DOHH2 (cell line): ENCODE data around the gene LILRA6.
A peak's percentile ranks its signal among the peaks of the same experiment; 100 is the strongest.

ENCODE experiments used
- EZH2phosphoT487 ChIP-seq: fragments of 200-600 bp; sonication (generic); IDR thresholded peaks from 2 replicates; pipeline ENCODE4 v1.6.1; 2017; ENCODE audit warnings: borderline replicate concordance, mild to moderate bottlenecking, antibody characterized with exemption, low read length, moderate library complexity, mixed read lengths
- TF ChIP-seq, protein P1 (sequence below): fragments of 200-600 bp; sonication (generic); IDR thresholded peaks from one replicate; pipeline ENCODE4 v1.5.1; 2014; ENCODE audit warnings: antibody characterized with exemption, mild to moderate bottlenecking, low read depth, low read length; ENCODE audit not compliant: poor library complexity, severe bottlenecking

DNA sequence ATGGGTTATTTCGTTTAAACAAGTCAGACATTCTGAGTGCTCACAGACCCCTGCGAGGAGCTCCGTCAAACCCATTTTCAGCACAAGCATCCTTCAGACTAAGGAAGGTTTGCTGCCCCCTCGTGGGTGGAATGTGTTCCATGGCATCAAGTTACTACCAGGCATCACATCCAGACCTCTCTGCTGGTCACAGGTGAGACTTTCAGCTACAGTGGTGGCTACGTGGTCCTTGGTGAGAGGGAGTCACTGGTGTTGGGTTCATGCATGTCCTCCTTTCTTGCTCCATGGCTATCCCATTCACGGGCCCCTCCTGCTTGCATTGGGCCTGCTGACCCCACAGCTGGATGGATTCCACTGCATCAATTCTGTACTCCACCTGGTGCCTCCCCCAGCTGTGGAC is 23.5 kb upstream of the LILRA6 start:
- TF ChIP-seq, protein P1, sequence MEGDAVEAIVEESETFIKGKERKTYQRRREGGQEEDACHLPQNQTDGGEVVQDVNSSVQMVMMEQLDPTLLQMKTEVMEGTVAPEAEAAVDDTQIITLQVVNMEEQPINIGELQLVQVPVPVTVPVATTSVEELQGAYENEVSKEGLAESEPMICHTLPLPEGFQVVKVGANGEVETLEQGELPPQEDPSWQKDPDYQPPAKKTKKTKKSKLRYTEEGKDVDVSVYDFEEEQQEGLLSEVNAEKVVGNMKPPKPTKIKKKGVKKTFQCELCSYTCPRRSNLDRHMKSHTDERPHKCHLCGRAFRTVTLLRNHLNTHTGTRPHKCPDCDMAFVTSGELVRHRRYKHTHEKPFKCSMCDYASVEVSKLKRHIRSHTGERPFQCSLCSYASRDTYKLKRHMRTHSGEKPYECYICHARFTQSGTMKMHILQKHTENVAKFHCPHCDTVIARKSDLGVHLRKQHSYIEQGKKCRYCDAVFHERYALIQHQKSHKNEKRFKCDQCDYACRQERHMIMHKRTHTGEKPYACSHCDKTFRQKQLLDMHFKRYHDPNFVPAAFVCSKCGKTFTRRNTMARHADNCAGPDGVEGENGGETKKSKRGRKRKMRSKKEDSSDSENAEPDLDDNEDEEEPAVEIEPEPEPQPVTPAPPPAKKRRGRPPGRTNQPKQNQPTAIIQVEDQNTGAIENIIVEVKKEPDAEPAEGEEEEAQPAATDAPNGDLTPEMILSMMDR = peak; percentile 84
- TF ChIP-seq EZH2phosphoT487 = no peak
